OCI-LY1 (cell line): ENCODE results near the gene AGO1.

Source experiments
- H2AFZ ChIP-seq: fragments of 200-600 bp; sonication (generic), shearing (Covaris generic); 2 replicates; pipeline ENCODE4 v1.6.0; 2014; ENCODE audit warnings: antibody characterized with exemption, mild to moderate bottlenecking, low read length
- H3F3A ChIP-seq: fragments of 200-600 bp; sonication (generic), shearing (Covaris generic); 2 replicates; pipeline ENCODE4 v1.6.0; 2014; ENCODE audit warnings: mild to moderate bottlenecking, antibody characterized with exemption, low read length, moderate library complexity; ENCODE audit not compliant: insufficient read depth
- H3K27ac ChIP-seq: fragments of 200-600 bp; sonication (generic); 2 replicates; pipeline ENCODE4 v1.5.1; 2014; ENCODE audit warnings: low read length, mixed run types, mild to moderate bottlenecking, low read depth; ENCODE audit not compliant: poor library complexity, severe bottlenecking
- H3K27me3 ChIP-seq: fragments of 200-600 bp; sonication (generic); 2 replicates; pipeline ENCODE4 v1.6.0; 2014; ENCODE audit warnings: antibody characterized with exemption, mild to moderate bottlenecking, low read length, moderate library complexity; ENCODE audit not compliant: insufficient read depth
- H3K36me3 ChIP-seq: fragments of 200-600 bp; sonication (generic); 2 replicates; pipeline ENCODE4 v1.6.1; 2014; ENCODE audit warnings: mild to moderate bottlenecking, antibody characterized with exemption, low read length, moderate library complexity, mixed read lengths; ENCODE audit not compliant: insufficient read depth
- H3K4me1 ChIP-seq: fragments of 200-600 bp; sonication (generic); 2 replicates; pipeline ENCODE4 v1.5.1; 2014; ENCODE audit warnings: mild to moderate bottlenecking, low read length, moderate library complexity; ENCODE audit not compliant: insufficient read depth, severe bottlenecking
- H3K4me2 ChIP-seq: fragments of 200-600 bp; sonication (generic), shearing (Covaris generic); 2 replicates; pipeline ENCODE4 v1.6.1; 2014; ENCODE audit warnings: low read length
- H3K4me3 ChIP-seq: fragments of 200-600 bp; sonication (generic); 2 replicates; pipeline ENCODE4 v1.5.1; 2014; ENCODE audit warnings: low read length, low read depth, mild to moderate bottlenecking, mixed read lengths; ENCODE audit not compliant: poor library complexity, severe bottlenecking
- H3K79me2 ChIP-seq: fragments of 200-600 bp; shearing (Covaris generic); 2 replicates; pipeline ENCODE4 v1.6.1; 2016; ENCODE audit warnings: mixed run types, low read length, mixed read lengths; ENCODE audit not compliant: insufficient read depth
- H3K9ac ChIP-seq: fragments of 200-600 bp; sonication (generic), shearing (Covaris generic); 2 replicates; pipeline ENCODE4 v1.6.1; 2014; ENCODE audit warnings: mild to moderate bottlenecking, low read length, mixed read lengths
- H3K9me2 ChIP-seq: fragments of 200-600 bp; sonication (generic), shearing (Covaris generic); 2 replicates; pipeline ENCODE4 v1.6.1; 2014; ENCODE audit warnings: low read depth, mild to moderate bottlenecking, low read length, mixed read lengths
- H3K9me3 ChIP-seq: fragments of 200-600 bp; shearing (Covaris generic); 2 replicates; pipeline ENCODE4 v1.6.1; 2014; ENCODE audit warnings: low read length, mixed read lengths
- H4K20me1 ChIP-seq: fragments of 200-600 bp; sonication (generic), shearing (Covaris generic); 2 replicates; pipeline ENCODE4 v1.6.0; 2016; ENCODE audit warnings: mild to moderate bottlenecking, low read length; ENCODE audit not compliant: insufficient read depth
- CTCF ChIP-seq: fragments of 200-600 bp; sonication (generic), shearing (Covaris generic); IDR thresholded peaks from 2 replicates; pipeline ENCODE4 v1.5.1; 2017; ENCODE audit warnings: mild to moderate bottlenecking, antibody characterized with exemption, low read length, moderate library complexity, mixed read lengths
- EZH2 ChIP-seq: fragments of 200-600 bp; sonication (generic), shearing (Covaris generic); IDR thresholded peaks from 2 replicates; pipeline ENCODE4 v1.8.0; 2017; ENCODE audit warnings: borderline replicate concordance, mixed run types, mild to moderate bottlenecking, antibody characterized with exemption, low read length, moderate library complexity, mixed read lengths

Gene AGO1

GRCh38 chr1:35882945-35883634, at the start of gene AGO1:
Gene AGO1 (plus strand): TSS chr1:35883209. CDS start chr1:35883422, 213 bp downstream.
- Histone ChIP-seq H3K79me2 (peaks cover 4% of the 10 kb centered on the region; the same call in 1 of the 2 replicates), H3K9me3 (no peaks in the 10 kb centered on the region), H3K9me2 (no peaks in the 10 kb centered on the region), H3K4me2 (peak within 1 kb of the TSS; percentile 97), H3K36me3 (no peaks in the 10 kb centered on the region), H3K27ac (peak within 1 kb of the TSS; percentile 39), H2AFZ (peak within 1 kb of the TSS; percentile 93; the same call in 1 of the 2 replicates), H3K4me1 (peaks cover 34% of the 10 kb centered on the region), H3K27me3 (no peaks in the 10 kb centered on the region), H3K4me3 (peak within 1 kb of the TSS; percentile 99), H3F3A (peaks cover 4% of the 10 kb centered on the region; the same call in 1 of the 2 replicates), H3K9ac (peak within 1 kb of the TSS; percentile 96), H4K20me1 (no peaks in the 10 kb centered on the region)
- TF ChIP-seq EZH2 (no peak), CTCF (peak; percentile 92)

DNA sequence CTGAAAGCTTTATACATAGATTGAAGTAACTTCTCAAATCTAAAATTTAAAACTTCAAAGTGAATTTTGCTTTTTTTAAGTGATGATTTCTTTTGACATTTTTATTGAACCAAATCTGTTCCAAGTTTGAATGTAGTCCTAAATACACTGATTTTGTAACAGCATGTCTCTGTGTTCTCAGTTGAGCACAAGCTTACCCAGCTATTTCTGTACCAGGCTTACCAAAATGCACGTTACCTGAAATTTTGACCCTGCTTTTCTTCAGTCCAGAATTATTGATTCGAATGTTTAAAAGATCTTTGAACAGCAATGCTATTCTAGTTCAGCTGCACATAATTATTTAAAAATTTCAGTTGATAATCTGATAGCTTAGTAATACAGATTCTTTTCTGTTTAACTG, 49.6 kb upstream of the AGO1 start:
- Histone ChIP-seq H3K9ac (no peak overlapping the region), H3K4me3 (no peak overlapping the region), H2AFZ (no peak overlapping the region), H3K4me1 (no peaks in the 10 kb centered on the region), H3K27ac (no peak overlapping the region), H3K79me2 (no peaks in the 10 kb centered on the region), H4K20me1 (no peaks in the 10 kb centered on the region), H3K27me3 (no peaks in the 10 kb centered on the region), H3K9me2 (no peaks in the 10 kb centered on the region), H3K9me3 (no peaks in the 10 kb centered on the region), H3K4me2 (no peak overlapping the region), H3K36me3 (peaks cover 25% of the 10 kb centered on the region), H3F3A (no peaks in the 10 kb centered on the region)
- TF ChIP-seq EZH2 = no peak
- TF ChIP-seq CTCF = no peak

DNA sequence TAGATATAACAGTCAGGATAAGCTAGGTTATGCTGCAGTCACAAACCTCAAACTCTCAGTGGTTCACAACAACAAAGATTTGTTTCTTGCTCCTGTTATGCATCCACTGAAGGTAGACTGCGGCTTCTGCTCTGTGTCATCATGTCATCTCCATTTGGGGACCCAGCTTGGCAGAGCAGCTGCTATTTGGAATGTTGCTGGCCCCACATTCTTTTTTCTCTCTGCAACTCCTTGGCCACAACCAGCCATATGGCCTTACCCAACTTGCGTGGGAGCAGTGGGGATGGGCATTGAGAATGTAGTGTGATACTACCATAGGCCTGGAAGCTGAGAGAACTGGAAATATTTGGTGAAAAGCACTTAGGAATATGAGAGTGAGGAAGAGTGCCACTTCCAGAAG, 48.8 kb upstream of the AGO1 start:
- no peaks in the 10 kb centered on the region for H4K20me1 ChIP-seq
- peaks cover 25% of the 10 kb centered on the region for H3K36me3 ChIP-seq
- no peaks in the 10 kb centered on the region for H3K9me2 ChIP-seq
- H2AFZ ChIP-seq = no peak overlapping the region
- no peak overlapping the region for H3K9ac ChIP-seq
- H3K9me3 ChIP-seq = no peaks in the 10 kb centered on the region
- no peaks in the 10 kb centered on the region for H3K79me2 ChIP-seq
- H3F3A ChIP-seq = no peaks in the 10 kb centered on the region
- no peaks in the 10 kb centered on the region for H3K27me3 ChIP-seq
- H3K4me2 ChIP-seq = no peak overlapping the region
- TF ChIP-seq CTCF (no peak), EZH2 (no peak)
- H3K4me1 ChIP-seq = no peaks in the 10 kb centered on the region
- no peak overlapping the region for H3K27ac ChIP-seq
- no peak overlapping the region for H3K4me3 ChIP-seq
